Measurements from ENCODE around the gene WDR47.

DNA sequence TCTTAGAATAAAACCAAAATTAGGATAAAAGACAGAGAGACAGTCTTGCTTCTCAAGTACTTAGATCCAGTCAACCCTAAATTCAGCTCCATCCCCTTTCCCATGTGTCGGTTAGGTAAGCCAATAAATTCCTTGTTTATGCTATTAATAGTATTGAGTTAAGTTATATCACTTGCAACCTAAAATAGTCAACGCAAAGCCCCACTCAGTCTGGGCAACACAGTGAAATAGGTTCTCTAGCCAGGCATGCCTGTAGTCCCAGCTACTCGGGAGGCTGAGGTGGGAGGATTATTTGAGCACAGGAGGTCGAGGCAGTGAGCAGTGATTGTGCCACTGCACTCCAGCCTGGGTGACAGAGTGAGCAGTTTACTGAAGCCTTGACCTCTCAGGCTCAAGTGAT, 19.3 kb upstream of the WDR47 start:
- TF ChIP-seq, protein P1, sequence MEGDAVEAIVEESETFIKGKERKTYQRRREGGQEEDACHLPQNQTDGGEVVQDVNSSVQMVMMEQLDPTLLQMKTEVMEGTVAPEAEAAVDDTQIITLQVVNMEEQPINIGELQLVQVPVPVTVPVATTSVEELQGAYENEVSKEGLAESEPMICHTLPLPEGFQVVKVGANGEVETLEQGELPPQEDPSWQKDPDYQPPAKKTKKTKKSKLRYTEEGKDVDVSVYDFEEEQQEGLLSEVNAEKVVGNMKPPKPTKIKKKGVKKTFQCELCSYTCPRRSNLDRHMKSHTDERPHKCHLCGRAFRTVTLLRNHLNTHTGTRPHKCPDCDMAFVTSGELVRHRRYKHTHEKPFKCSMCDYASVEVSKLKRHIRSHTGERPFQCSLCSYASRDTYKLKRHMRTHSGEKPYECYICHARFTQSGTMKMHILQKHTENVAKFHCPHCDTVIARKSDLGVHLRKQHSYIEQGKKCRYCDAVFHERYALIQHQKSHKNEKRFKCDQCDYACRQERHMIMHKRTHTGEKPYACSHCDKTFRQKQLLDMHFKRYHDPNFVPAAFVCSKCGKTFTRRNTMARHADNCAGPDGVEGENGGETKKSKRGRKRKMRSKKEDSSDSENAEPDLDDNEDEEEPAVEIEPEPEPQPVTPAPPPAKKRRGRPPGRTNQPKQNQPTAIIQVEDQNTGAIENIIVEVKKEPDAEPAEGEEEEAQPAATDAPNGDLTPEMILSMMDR (IDR thresholded peaks at IDR 0.05; ENCODE audit: poor library complexity, severe bottlenecking) = no peak
- no peak for TF ChIP-seq POLR2AphosphoS5 (IDR thresholded peaks at IDR 0.05)
- TF ChIP-seq TAF1 (IDR thresholded peaks at IDR 0.05; ENCODE audit: low read depth) = no peak

Measured in neural cell (in vitro differentiated cells).